ENCODE measurements around the gene BNC2. TPM values are rescaled to one million over a fixed set of nuclear protein-coding genes. Genes with fewer than 3 reads are reported as not detected.

BNC2 gene
- total RNA-seq, 1 donor, result 53.9 TPM

- H3K9me3 ChIP-seq (ENCODE audit: low read depth, low read length), result no peaks in the 10 kb centered on the region
- no peaks in the 10 kb centered on the region for H3K27me3 ChIP-seq (ENCODE audit: insufficient read depth, low read length)
- H3K36me3 ChIP-seq (ENCODE audit: insufficient read depth, low read length), result no peaks in the 10 kb centered on the region
- peaks cover 6% of the 10 kb centered on the region for H4K20me1 ChIP-seq (ENCODE audit: insufficient read depth, low read length)
- no peak overlapping the region for H2AFZ ChIP-seq (ENCODE audit: low read length)
- TF ChIP-seq CTCF (IDR thresholded peaks at IDR 0.05; ENCODE audit: extremely low read depth, low read depth, low read length), result no peak
- H3K27ac ChIP-seq (ENCODE audit: low read depth, low read length), result no peak overlapping the region
- DNase-seq (ENCODE audit: insufficient read length, low spot score, missing footprints), result no peak
- peaks cover 53% of the 10 kb centered on the region for H3K79me2 ChIP-seq (ENCODE audit: insufficient read depth, low read length)
- peaks cover 8% of the 10 kb centered on the region for H3K4me1 ChIP-seq (ENCODE audit: insufficient read depth, low read length)
- H3K4me3 ChIP-seq (ENCODE audit: insufficient read depth, low read length), result no peak overlapping the region
- no peak overlapping the region for H3K4me2 ChIP-seq (ENCODE audit: insufficient read depth, low read length)
Observed at GRCh38 chr9:16611001-16611400, 259.5 kb downstream of the BNC2 start.

- no peak overlapping the region for H3K4me2 ChIP-seq (ENCODE audit: insufficient read depth, low read length)
- H3K9me3 ChIP-seq (ENCODE audit: low read depth, low read length), result no peaks in the 10 kb centered on the region
- no peak overlapping the region for H2AFZ ChIP-seq (ENCODE audit: low read length)
- TF ChIP-seq CTCF (IDR thresholded peaks at IDR 0.05; ENCODE audit: extremely low read depth, low read depth, low read length), result no peak
- no peaks in the 10 kb centered on the region for H3K27me3 ChIP-seq (ENCODE audit: insufficient read depth, low read length)
- peaks cover 6% of the 10 kb centered on the region for H4K20me1 ChIP-seq (ENCODE audit: insufficient read depth, low read length)
- peaks cover 8% of the 10 kb centered on the region for H3K4me1 ChIP-seq (ENCODE audit: insufficient read depth, low read length)
- peaks cover 52% of the 10 kb centered on the region for H3K79me2 ChIP-seq (ENCODE audit: insufficient read depth, low read length)
- no peak for DNase-seq (ENCODE audit: insufficient read length, low spot score, missing footprints)
- no peak overlapping the region for H3K27ac ChIP-seq (ENCODE audit: low read depth, low read length)
- no peaks in the 10 kb centered on the region for H3K36me3 ChIP-seq (ENCODE audit: insufficient read depth, low read length)
- H3K4me3 ChIP-seq (ENCODE audit: insufficient read depth, low read length), result no peak overlapping the region
Observed at GRCh38 chr9:16610538-16610937, 259.9 kb downstream of the BNC2 start.

- H3K4me3 ChIP-seq (ENCODE audit: insufficient read depth, low read length), result no peak overlapping the region
- H2AFZ ChIP-seq (ENCODE audit: low read length), result no peak overlapping the region
- H3K27me3 ChIP-seq (ENCODE audit: insufficient read depth, low read length), result no peaks in the 10 kb centered on the region
- H3K36me3 ChIP-seq (ENCODE audit: insufficient read depth, low read length), result no peaks in the 10 kb centered on the region
- H3K27ac ChIP-seq (ENCODE audit: low read depth, low read length), result no peak overlapping the region
- no peak for DNase-seq (ENCODE audit: insufficient read length, low spot score, missing footprints)
- no peaks in the 10 kb centered on the region for H3K9me3 ChIP-seq (ENCODE audit: low read depth, low read length)
- no peak for TF ChIP-seq CTCF (IDR thresholded peaks at IDR 0.05; ENCODE audit: extremely low read depth, low read depth, low read length)
- peaks cover 58% of the 10 kb centered on the region for H3K79me2 ChIP-seq (ENCODE audit: insufficient read depth, low read length)
- H3K4me2 ChIP-seq (ENCODE audit: insufficient read depth, low read length), result no peak overlapping the region
- H3K4me1 ChIP-seq (ENCODE audit: insufficient read depth, low read length), result peaks cover 8% of the 10 kb centered on the region
- H4K20me1 ChIP-seq (ENCODE audit: insufficient read depth, low read length), result peaks cover 6% of the 10 kb centered on the region
Observed at GRCh38 chr9:16608906-16609305, 261.6 kb downstream of the BNC2 start.

GRCh38 chr9:16602494-16602893 lies 268.0 kb downstream of the BNC2 start:
- no peak for TF ChIP-seq CTCF (IDR thresholded peaks at IDR 0.05; ENCODE audit: extremely low read depth, low read depth, low read length)
- Histone ChIP-seq H4K20me1 (ENCODE audit: insufficient read depth, low read length) (no peaks in the 10 kb centered on the region), H3K27me3 (ENCODE audit: insufficient read depth, low read length) (no peaks in the 10 kb centered on the region), H3K9me3 (ENCODE audit: low read depth, low read length) (no peaks in the 10 kb centered on the region), H3K4me1 (ENCODE audit: insufficient read depth, low read length) (peaks cover 9% of the 10 kb centered on the region), H3K36me3 (ENCODE audit: insufficient read depth, low read length) (peaks cover 4% of the 10 kb centered on the region), H3K4me3 (ENCODE audit: insufficient read depth, low read length) (no peak overlapping the region), H3K27ac (ENCODE audit: low read depth, low read length) (no peak overlapping the region), H3K79me2 (ENCODE audit: insufficient read depth, low read length) (peaks cover 36% of the 10 kb centered on the region), H3K4me2 (ENCODE audit: insufficient read depth, low read length) (no peak overlapping the region), H2AFZ (ENCODE audit: low read length) (no peak overlapping the region)
- no peak for DNase-seq (ENCODE audit: insufficient read length, low spot score, missing footprints)
